HCT116 (cell line): ENCODE data around the gene MIEF1. TPM values are rescaled to one million over a fixed set of nuclear protein-coding genes. Genes with fewer than 3 reads are reported as not detected.

Source experiments
- ATAC-seq: fragments of 200-7000 bp; cut with Tn5 transposase; 2 replicates; pipeline ENCODE4 v1.9.1; 2020; ENCODE audit warnings: mild to moderate bottlenecking, moderate library complexity
- BruUV-seq: library from RNA; stranded (reverse); fragments of 400-500 nt; replicated peaks from 2 replicates; lab custom pipeline; 2021; lab: Mats Ljungman, UMichigan
- CTCF ChIA-PET: fragments of 300-600 bp; sonication (Branson Sonifier 250); formaldehyde crosslinking; loops from one replicate; lab custom pipeline; 2021; ENCODE audit warnings: antibody characterized with exemption; lab: Charles Lee
- POLR2A ChIA-PET: fragments of 300-600, 350-600 bp; sonication (Branson Sonifier 250); formaldehyde crosslinking; loops from one replicate; lab custom pipeline; 2021; ENCODE audit warnings: antibody characterized with exemption; lab: Charles Lee
- RAD21 ChIA-PET, 2 experiments: fragments of 300-600 bp; sonication (Branson Sonifier 250); formaldehyde crosslinking; loops; one replicate each; lab custom pipeline; 2023; ENCODE audit warnings: low total read pairs in 2 of 2; ENCODE audit not compliant: uncharacterized antibody in 2 of 2, unreplicated experiment in 2 of 2, low non-redundant PET in 1 of 2; lab: Charles Lee
- DNase-seq: peaks from one replicate; pipeline ENCODE4 v3.0.0-alpha.2; 2010; ENCODE audit warnings: low read depth, low spot score
- H2AFZ ChIP-seq: fragments of 200-600 bp; shearing (Covaris generic), sonication (generic); 2 replicates; pipeline ENCODE4 v1.6.1; 2017; ENCODE audit warnings: low read depth, mixed run types, mixed read lengths, antibody characterized with exemption, low read length; ENCODE audit not compliant: poor library complexity, severe bottlenecking
- H3K27ac ChIP-seq: 2 replicates; pipeline ENCODE4 v1.5.1; 2012; ENCODE audit warnings: low read depth, low read length
- H3K27me3 ChIP-seq: fragments of 200-600 bp; sonication (generic); 2 replicates; pipeline ENCODE4 v1.6.1; 2016; ENCODE audit warnings: mixed run types, low read length, mixed read lengths; ENCODE audit not compliant: insufficient read depth
- H3K36me3 ChIP-seq, 2 experiments: fragments of 200-500 bp in 1 of 2; fragments of 200-600 bp in 1 of 2; sonication (Bioruptor generic) in 1 of 2; sonication (generic) in 1 of 2; 2 replicates each; pipeline versions ENCODE4 v1.5.1 to v1.6.1; 2014 to 2016; ENCODE audit warnings: low read length in 2 of 2, inconsistent platforms in 1 of 2, mixed read lengths in 1 of 2, mixed run types in 1 of 2; ENCODE audit not compliant: insufficient read depth in 2 of 2, control insufficient read depth in 1 of 2
- H3K4me1 ChIP-seq, 2 experiments: fragments of 200-600 bp in 1 of 2; sonication (generic) in 1 of 2; 2 replicates each; pipeline versions ENCODE4 v1.5.1 to v1.6.1; 2012 to 2017; ENCODE audit warnings: low read length in 2 of 2, inconsistent platforms in 1 of 2, mild to moderate bottlenecking in 1 of 2, mixed read lengths in 1 of 2, mixed run types in 1 of 2, moderate library complexity in 1 of 2; ENCODE audit not compliant: insufficient read depth in 2 of 2, control insufficient read depth in 1 of 2
- H3K4me2 ChIP-seq: fragments of 200-600 bp; sonication (generic); 2 replicates; pipeline ENCODE4 v1.6.1; 2017; ENCODE audit warnings: mixed run types, low read length, mixed read lengths
- H3K4me3 ChIP-seq, 2 experiments: fragments of 200-600 bp in 1 of 2; sonication (generic) in 1 of 2; replicated peaks in 1 of 2; 2 replicates each; pipeline ENCODE4 v1.5.1; 2011 to 2016; ENCODE audit warnings: low read length in 2 of 2, control low read depth in 1 of 2, low read depth in 1 of 2, mild to moderate bottlenecking in 1 of 2, mixed read lengths in 1 of 2, mixed run types in 1 of 2
- H3K79me2 ChIP-seq: fragments of 200-600 bp; sonication (generic); 2 replicates; pipeline ENCODE4 v1.6.1; 2017; ENCODE audit warnings: mild to moderate bottlenecking, mixed run types, low read length, moderate library complexity, mixed read lengths; ENCODE audit not compliant: insufficient read depth
- H3K9ac ChIP-seq: fragments of 200-600 bp; sonication (generic); 2 replicates; pipeline ENCODE4 v1.6.1; 2016; ENCODE audit warnings: low read length, mixed read lengths
- H3K9me2 ChIP-seq: fragments of 200-600 bp; sonication (generic), shearing (Covaris generic); 2 replicates; pipeline ENCODE4 v1.6.1; 2017; ENCODE audit warnings: mixed run types, mild to moderate bottlenecking, moderate library complexity; ENCODE audit not compliant: insufficient read depth
- H3K9me3 ChIP-seq, 2 experiments: fragments of 200-500 bp in 1 of 2; fragments of 200-600 bp in 1 of 2; sonication (Bioruptor generic) in 1 of 2; sonication (generic) in 1 of 2; 2 replicates each; pipeline ENCODE4 v1.6.1; 2014 to 2017; ENCODE audit warnings: low read length in 2 of 2, mixed read lengths in 2 of 2, inconsistent platforms in 1 of 2, low read depth in 1 of 2, mild to moderate bottlenecking in 1 of 2, mixed run types in 1 of 2, moderate library complexity in 1 of 2; ENCODE audit not compliant: control insufficient read depth in 1 of 2, insufficient read depth in 1 of 2
- H4K20me1 ChIP-seq: fragments of 200-600 bp; sonication (generic), shearing (Covaris generic); 2 replicates; pipeline ENCODE4 v1.6.1; 2017; ENCODE audit warnings: mixed run types, mild to moderate bottlenecking, moderate library complexity; ENCODE audit not compliant: insufficient read depth
- CBX3 ChIP-seq: IDR thresholded peaks from 2 replicates; pipeline ENCODE4 v1.6.1; 2012; ENCODE audit warnings: low read depth
- CTCF ChIP-seq, 3 experiments: fragments of 200-600 bp in 1 of 3; sonication (generic) in 1 of 3; IDR thresholded peaks in 2 of 3; conservative IDR thresholded peaks in 1 of 3; 2 replicates each; pipeline ENCODE4 v1.5.1; 2012 to 2017; ENCODE audit warnings: low read depth in 2 of 3, low read length in 2 of 3, antibody characterized with exemption in 1 of 3, borderline replicate concordance in 1 of 3, control low read depth in 1 of 3, mild to moderate bottlenecking in 1 of 3, mixed read lengths in 1 of 3, mixed run types in 1 of 3, moderate library complexity in 1 of 3; ENCODE audit not compliant: insufficient read depth in 1 of 3
- EGR1 ChIP-seq: IDR thresholded peaks from 2 replicates; pipeline ENCODE4 v1.6.1; 2012; ENCODE audit warnings: low read depth
- EZH2 ChIP-seq: fragments of 200-600 bp; sonication (generic); IDR thresholded peaks from 2 replicates; pipeline ENCODE4 v1.6.1; 2017; ENCODE audit warnings: antibody characterized with exemption, mixed run types
- EZH2phosphoT487 ChIP-seq: fragments of 200-600 bp; IDR thresholded peaks from 2 replicates; pipeline ENCODE4 v1.6.1; 2018; ENCODE audit warnings: antibody characterized with exemption, borderline replicate concordance
- FOSL1 ChIP-seq: IDR thresholded peaks from 2 replicates; pipeline ENCODE4 v1.6.1; 2012; ENCODE audit warnings: low read depth
- JUND ChIP-seq: IDR thresholded peaks from 2 replicates; pipeline ENCODE4 v1.6.1; 2012
- MAX ChIP-seq: IDR thresholded peaks from 2 replicates; pipeline ENCODE4 v1.6.1; 2012
- POLR2A ChIP-seq: IDR thresholded peaks from 2 replicates; pipeline ENCODE4 v1.7.0; 2011; ENCODE audit warnings: borderline replicate concordance; ENCODE audit not compliant: insufficient read depth, insufficient read length; ENCODE audit errors: extremely low read depth
- SIN3A ChIP-seq: IDR thresholded peaks from 2 replicates; pipeline ENCODE4 v1.6.1; 2012; ENCODE audit warnings: low read depth
- SP1 ChIP-seq: IDR thresholded peaks from 2 replicates; pipeline ENCODE4 v1.6.1; 2012; ENCODE audit warnings: low read depth
- SRF ChIP-seq: IDR thresholded peaks from 2 replicates; pipeline ENCODE4 v1.6.1; 2012; ENCODE audit warnings: low read depth
- TCF7L2 ChIP-seq: IDR thresholded peaks from 2 replicates; pipeline ENCODE4 v1.7.0; 2011; ENCODE audit warnings: borderline replicate concordance, inconsistent platforms; ENCODE audit not compliant: insufficient read depth, insufficient read length; ENCODE audit errors: extremely low read depth
- ZBTB33 ChIP-seq: IDR thresholded peaks from 2 replicates; pipeline ENCODE4 v1.6.1; 2011; ENCODE audit warnings: mild to moderate bottlenecking, low read length, moderate library complexity; ENCODE audit not compliant: insufficient replicate concordance; ENCODE audit errors: extremely low read depth
- ZFX ChIP-seq: fragments of 450-650 bp; IDR thresholded peaks from 2 replicates; pipeline ENCODE4 v1.6.1; 2017
- ZNF274 ChIP-seq: fragments of 200-500 bp; sonication (Bioruptor generic); IDR thresholded peaks from 2 replicates; pipeline ENCODE4 v1.6.1; 2014; ENCODE audit warnings: mild to moderate bottlenecking, low read depth, low read length, inconsistent platforms
- intact Hi-C: fragments of 100-400 bp; cut with micrococcal nuclease; formaldehyde crosslinking; loops from 2 replicates; pipeline ENCODE4 v1.10.0; 2022
- total RNA-seq: library from RNA; stranded (reverse); gene quantifications from one replicate; pipeline ENCODE4 v1.2.1, GENCODE V29; 2021; ENCODE audit not compliant: unreplicated experiment

MIEF1 gene
- total RNA-seq, 1 experiment from 2014 or later, result 42.8 TPM

GRCh38 chr22:39565414-39565944 lies 63.4 kb downstream of the MIEF1 start:
- Histone ChIP-seq H3K9ac (no peak overlapping the region), H3K4me2 (no peak overlapping the region), H3K9me3 (peaks cover 0 to 3% of the 10 kb centered on the region in 2 experiments; a peak in 1 of 4 replicates), H3K36me3 (no peaks in the 10 kb centered on the region), H3K4me3 (no peak overlapping the region), H2AFZ (no peak overlapping the region), H3K9me2 (no peaks in the 10 kb centered on the region), H4K20me1 (no peaks in the 10 kb centered on the region), H3K79me2 (no peaks in the 10 kb centered on the region), H3K27ac (no peak overlapping the region), H3K4me1 (peaks cover 0 to 5% of the 10 kb centered on the region in 2 experiments; a peak in 2 of 4 replicates), H3K27me3 (no peaks in the 10 kb centered on the region)
- ChIA-PET RAD21 (no interaction called here), POLR2A (no interaction called here), CTCF (no interaction called here)
- TF ChIP-seq SIN3A (no peak), ZFX (no peak)
- BruUV-seq, result no TSS peak
- intact Hi-C loops, result no loop called here
- ATAC-seq (no peak), DNase-seq (no peak)

GRCh38 chr22:39567135-39567946 lies 65.3 kb downstream of the MIEF1 start:
- POLR2A ChIA-PET, result no interaction called here
- ATAC-seq, result no peak
- Histone ChIP-seq H3K36me3 (no peaks in the 10 kb centered on the region), H3K4me1 (peaks cover 0 to 5% of the 10 kb centered on the region in 2 experiments; a peak in 2 of 4 replicates), H3K9me3 (peaks cover 0 to 3% of the 10 kb centered on the region in 2 experiments; a peak in 1 of 4 replicates), H3K4me2 (no peak overlapping the region), H2AFZ (no peak overlapping the region), H4K20me1 (no peaks in the 10 kb centered on the region), H3K27me3 (no peaks in the 10 kb centered on the region), H3K9ac (no peak overlapping the region), H3K9me2 (no peaks in the 10 kb centered on the region), H3K27ac (no peak overlapping the region), H3K79me2 (no peaks in the 10 kb centered on the region), H3K4me3 (no peak overlapping the region)
- RAD21 ChIA-PET, result no interaction called here
- no peak for DNase-seq
- BruUV-seq, result no TSS peak
- CTCF ChIA-PET, result no interaction called here
- no peak for TF ChIP-seq FOSL1
- no peak for TF ChIP-seq EZH2
- no peak for TF ChIP-seq EZH2phosphoT487
- no peak for TF ChIP-seq POLR2A
- TF ChIP-seq CBX3, result no peak
- TF ChIP-seq SRF, result no peak
- TF ChIP-seq ZBTB33, result no peak
- no peak for TF ChIP-seq JUND
- no peak for TF ChIP-seq SP1
- TF ChIP-seq MAX, result no peak
- TF ChIP-seq ZNF274, result no peak
- no peak for TF ChIP-seq TCF7L2
- TF ChIP-seq EGR1, result no peak
- TF ChIP-seq CTCF (IDR thresholded peaks at IDR 0.05 in 2 of 3, conservative IDR thresholded peaks at IDR 0.05 in 1 of 3; ENCODE audit: borderline replicate concordance in 1 of 3, insufficient read depth in 1 of 3, low read depth in 2 of 3, low read length in 2 of 3), result no peak
- intact Hi-C loops, result no loop called here
